ENCODE measurements around the gene PDGFA. TPM values are rescaled to one million over a fixed set of nuclear protein-coding genes. Genes with fewer than 3 reads are reported as not detected.
A peak's percentile ranks its signal among the peaks of the same experiment; 100 is the strongest.

The PDGFA gene
- total RNA-seq, 2 experiments from 2014 or later = 5.2 to 5.3 TPM

DNA sequence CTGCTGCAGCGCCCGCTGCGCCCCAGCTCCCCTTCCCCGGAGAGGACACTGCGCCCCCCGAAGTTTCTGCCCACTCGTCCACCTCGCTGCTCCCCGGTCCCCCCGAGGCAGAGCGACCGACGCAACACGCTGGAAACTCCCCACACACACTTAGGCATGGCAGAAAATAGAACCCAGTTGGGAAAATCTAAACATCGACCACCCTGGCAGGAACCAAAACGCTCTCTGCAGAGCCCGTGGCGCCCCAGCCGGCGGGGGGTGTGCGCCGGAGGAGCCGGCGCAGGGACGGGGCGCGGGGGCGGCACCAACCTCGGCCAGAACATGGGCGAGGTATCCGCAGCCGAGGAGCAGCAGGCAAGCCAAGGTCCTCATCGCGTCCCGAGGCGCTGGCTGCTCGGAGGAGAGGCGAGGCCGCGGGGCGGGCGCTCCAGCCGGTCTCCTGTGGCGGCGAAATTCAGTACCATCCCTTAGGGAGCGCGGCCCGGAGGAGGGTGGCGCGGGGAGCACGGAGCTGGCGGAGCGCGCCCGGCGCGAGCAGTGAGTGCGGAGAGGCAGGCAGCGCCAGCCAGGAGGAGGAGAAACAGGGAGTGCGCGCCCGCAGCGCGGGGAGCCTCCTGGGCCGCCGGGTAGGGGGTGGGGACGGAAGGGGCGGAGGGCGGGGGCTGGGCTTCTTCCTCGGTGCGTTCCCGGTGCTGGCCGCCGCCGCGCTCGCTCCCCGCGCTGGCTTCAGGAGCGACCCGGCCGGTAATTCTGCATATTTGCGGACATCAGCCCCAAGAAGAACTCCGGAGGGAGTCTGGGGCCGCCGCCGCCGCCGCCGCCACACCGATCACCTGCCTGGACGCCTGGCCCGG is 789 bp downstream of the PDGFA start:
- peak overlapping the region; percentile 73 for H3K4me3 Mint-ChIP-seq
- ChIA-PET CTCF (interaction anchor here (0.6 kb wide), 1 partner anchor 255 kb away, joined by 3 read pairs; no protein-coding TSS in a partner anchor), POLR2A (no interaction called here)
- peaks cover 37% of the 10 kb centered on the region for H3K27me3 Mint-ChIP-seq
- peak; percentile 75 for DNase-seq
- no peak overlapping the region for H3K27ac Mint-ChIP-seq
- intact Hi-C loops (cut with DNase I, micrococcal nuclease) = loop anchor here (1.0 to 5.0 kb wide), 7 partner anchors 66 to 370 kb away; partner anchors contain the start of genes DNAAF5 (in 1 of the 2) and PRKAR1B (in 1 of the 2)
- no peaks in the 10 kb centered on the region for H3K9me3 Mint-ChIP-seq (ENCODE audit: low read depth)
- H3K4me1 Mint-ChIP-seq = peaks cover 16% of the 10 kb centered on the region
- no peaks in the 10 kb centered on the region for H3K36me3 Mint-ChIP-seq (ENCODE audit: low read depth)
- peak; percentile 42 for ATAC-seq

DNA sequence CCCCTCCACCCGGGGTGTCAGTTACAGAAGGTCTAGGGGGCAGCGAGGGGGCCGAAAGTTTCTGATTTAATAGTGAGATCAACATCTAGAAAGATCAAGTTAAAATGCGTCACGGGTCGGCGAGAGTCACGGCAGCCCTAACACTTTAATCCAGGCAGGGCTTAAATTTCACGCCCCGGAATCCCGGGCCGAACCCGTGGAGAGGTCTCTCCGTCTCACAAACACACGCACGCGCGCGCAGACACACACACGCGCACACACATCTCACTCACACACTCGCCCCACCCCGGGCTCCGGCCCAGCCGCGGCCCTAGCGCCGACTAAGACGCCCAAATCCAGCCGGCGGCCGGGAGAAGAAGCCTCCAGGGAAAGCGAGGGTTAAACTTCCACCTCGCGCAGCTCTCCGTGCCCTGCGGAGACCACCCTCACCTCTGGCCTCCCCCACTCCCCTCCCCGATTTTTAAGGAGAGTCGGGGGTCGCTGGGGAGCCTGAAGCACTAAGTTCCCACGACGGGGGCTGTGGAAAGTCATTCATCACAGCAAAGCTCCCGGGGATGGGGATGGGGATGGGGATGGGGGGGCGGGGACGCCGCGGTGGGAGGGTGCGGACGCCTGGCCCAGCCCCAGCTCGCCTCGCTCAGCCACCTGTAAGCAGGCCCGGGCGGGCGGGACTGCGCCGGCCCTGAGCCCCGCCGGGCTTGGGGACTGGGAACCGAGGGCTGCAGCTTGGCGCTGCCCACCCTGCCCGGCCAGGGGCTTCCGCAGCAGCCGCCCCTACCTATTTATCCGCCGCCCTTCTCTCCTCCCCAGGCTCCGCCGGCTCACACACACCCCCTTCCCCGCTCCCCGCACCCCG is 1.6 kb downstream of the PDGFA start:
- ChIA-PET CTCF (no interaction called here), POLR2A (no interaction called here)
- H3K27ac Mint-ChIP-seq = peak overlapping the region; percentile 8
- H3K36me3 Mint-ChIP-seq (ENCODE audit: low read depth) = no peaks in the 10 kb centered on the region
- H3K4me1 Mint-ChIP-seq = peaks cover 19% of the 10 kb centered on the region
- ATAC-seq (no peak), DNase-seq (peak; percentile 57)
- H3K27me3 Mint-ChIP-seq = peaks cover 30% of the 10 kb centered on the region
- H3K9me3 Mint-ChIP-seq (ENCODE audit: low read depth) = no peaks in the 10 kb centered on the region
- intact Hi-C loops (cut with DNase I, micrococcal nuclease) = loop anchor here (2.0 to 5.0 kb wide), 6 partner anchors 67 to 369 kb away; partner anchors contain the start of genes DNAAF5 (in 1 of the 2) and PRKAR1B (in 1 of the 2)
- H3K4me3 Mint-ChIP-seq = peak overlapping the region; percentile 75

DNA sequence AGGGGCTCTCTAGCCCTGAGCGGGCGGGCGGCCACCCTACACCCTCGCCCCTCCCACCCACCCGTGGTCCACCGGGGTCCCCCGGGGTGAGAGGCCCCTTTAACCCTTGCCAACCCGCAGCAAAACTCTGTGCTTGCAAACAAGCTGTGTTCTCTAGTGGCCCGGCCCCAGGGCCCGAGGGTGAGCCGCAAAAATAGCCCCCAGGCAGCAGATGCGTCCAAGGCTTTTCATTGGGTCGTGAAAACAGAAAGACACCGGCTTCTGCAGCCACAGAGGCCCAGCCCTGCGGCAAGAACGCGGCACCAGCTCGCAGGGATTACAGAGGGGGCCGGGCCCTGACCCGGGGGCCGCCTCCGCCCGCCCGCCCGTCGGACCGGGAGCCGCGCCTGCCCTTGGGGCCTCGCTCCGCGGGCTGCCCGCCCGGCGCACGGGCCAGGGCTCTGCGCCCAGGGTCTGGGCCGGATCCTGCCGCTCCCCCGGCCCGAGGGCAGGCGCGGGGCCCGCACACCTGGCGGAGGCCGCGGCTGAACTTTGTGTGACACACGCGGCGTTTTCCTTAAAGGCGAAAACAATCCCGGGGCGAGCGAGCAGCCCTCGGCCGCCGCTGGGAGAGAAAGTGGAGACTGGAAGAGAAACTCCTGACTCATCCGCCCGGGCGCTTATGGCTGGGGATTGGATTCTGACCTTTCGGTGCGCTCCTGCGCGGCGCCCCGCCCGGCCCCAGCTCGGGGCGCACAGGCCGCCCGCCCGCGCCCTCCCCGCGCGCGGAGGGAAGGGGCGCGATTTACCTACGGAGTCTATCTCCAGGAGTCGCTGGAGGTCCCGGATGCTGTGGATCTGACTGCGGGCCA is 2.8 kb downstream of the PDGFA start:
- Mint-ChIP-seq H3K9me3 (ENCODE audit: low read depth) (no peaks in the 10 kb centered on the region), H3K27me3 (peaks cover 26% of the 10 kb centered on the region), H3K4me1 (peaks cover 17% of the 10 kb centered on the region), H3K36me3 (ENCODE audit: low read depth) (no peaks in the 10 kb centered on the region), H3K27ac (no peak overlapping the region), H3K4me3 (no peak overlapping the region)
- peak; percentile 66 for DNase-seq
- CTCF ChIA-PET = no interaction called here
- peak; percentile 8 for ATAC-seq
- POLR2A ChIA-PET = no interaction called here
- intact Hi-C loops (cut with DNase I, micrococcal nuclease) = loop anchor here (5.0 kb wide), 3 partner anchors 85 to 185 kb away; no protein-coding TSS in a partner anchor

DNA sequence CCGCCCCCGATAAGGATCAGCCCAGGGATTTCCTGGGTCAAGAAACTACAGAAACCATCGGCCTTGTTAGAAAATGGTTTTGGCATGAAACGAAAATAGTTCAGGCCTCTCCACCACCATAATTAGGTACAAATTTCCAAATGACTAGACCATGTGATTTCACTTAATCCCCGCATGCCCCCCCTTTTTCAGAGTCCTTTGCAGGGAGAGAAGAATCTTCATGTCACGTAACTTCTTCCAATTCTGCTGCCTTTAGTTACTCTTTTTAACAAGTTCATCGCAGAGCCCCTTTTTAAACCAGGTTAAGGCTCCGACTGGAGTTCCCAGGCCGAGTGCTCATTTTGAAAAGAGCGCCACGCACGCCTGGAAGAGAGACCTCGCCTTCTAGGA is 3.4 kb downstream of the PDGFA start:
- no peak for ATAC-seq
- H3K27me3 Mint-ChIP-seq = peaks cover 23% of the 10 kb centered on the region
- ChIA-PET POLR2A (no interaction called here), CTCF (no interaction called here)
- no peak overlapping the region for H3K27ac Mint-ChIP-seq
- no peaks in the 10 kb centered on the region for H3K36me3 Mint-ChIP-seq (ENCODE audit: low read depth)
- no peak for DNase-seq
- no peaks in the 10 kb centered on the region for H3K9me3 Mint-ChIP-seq (ENCODE audit: low read depth)
- no peak overlapping the region for H3K4me3 Mint-ChIP-seq
- intact Hi-C loops (cut with DNase I, micrococcal nuclease) = loop anchor here (5.0 kb wide), 3 partner anchors 86 to 184 kb away; no protein-coding TSS in a partner anchor
- peaks cover 17% of the 10 kb centered on the region for H3K4me1 Mint-ChIP-seq

DNA sequence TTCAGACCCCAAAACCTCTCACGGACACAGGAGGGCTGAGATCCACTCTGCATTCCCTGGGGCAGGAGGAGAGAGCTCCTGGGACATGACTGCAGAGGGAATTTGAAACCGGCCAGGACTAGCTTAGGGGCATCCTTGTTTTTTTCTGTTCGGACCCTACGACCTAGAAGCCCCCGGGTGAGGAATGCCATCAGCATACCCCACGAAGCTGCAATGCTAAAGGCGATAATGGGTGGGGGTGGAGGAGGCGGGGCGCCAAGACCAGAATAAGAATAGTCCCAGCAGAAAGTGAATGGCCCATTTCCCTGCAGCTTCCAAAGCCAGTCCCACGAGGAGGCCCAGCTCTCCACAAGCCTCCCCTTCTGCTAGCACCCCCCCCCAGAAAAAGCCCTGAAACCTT is 4.0 kb downstream of the PDGFA start:
- Mint-ChIP-seq H3K4me3 (no peak overlapping the region), H3K36me3 (ENCODE audit: low read depth) (no peaks in the 10 kb centered on the region), H3K9me3 (ENCODE audit: low read depth) (no peaks in the 10 kb centered on the region), H3K4me1 (peaks cover 14% of the 10 kb centered on the region), H3K27me3 (peaks cover 20% of the 10 kb centered on the region), H3K27ac (no peak overlapping the region)
- ChIA-PET CTCF (no interaction called here), POLR2A (no interaction called here)
- DNase-seq = no peak
- intact Hi-C loops (cut with DNase I, micrococcal nuclease) = loop anchor here (5.0 kb wide), 3 partner anchors 87 to 183 kb away; no protein-coding TSS in a partner anchor
- ATAC-seq = no peak

DNA sequence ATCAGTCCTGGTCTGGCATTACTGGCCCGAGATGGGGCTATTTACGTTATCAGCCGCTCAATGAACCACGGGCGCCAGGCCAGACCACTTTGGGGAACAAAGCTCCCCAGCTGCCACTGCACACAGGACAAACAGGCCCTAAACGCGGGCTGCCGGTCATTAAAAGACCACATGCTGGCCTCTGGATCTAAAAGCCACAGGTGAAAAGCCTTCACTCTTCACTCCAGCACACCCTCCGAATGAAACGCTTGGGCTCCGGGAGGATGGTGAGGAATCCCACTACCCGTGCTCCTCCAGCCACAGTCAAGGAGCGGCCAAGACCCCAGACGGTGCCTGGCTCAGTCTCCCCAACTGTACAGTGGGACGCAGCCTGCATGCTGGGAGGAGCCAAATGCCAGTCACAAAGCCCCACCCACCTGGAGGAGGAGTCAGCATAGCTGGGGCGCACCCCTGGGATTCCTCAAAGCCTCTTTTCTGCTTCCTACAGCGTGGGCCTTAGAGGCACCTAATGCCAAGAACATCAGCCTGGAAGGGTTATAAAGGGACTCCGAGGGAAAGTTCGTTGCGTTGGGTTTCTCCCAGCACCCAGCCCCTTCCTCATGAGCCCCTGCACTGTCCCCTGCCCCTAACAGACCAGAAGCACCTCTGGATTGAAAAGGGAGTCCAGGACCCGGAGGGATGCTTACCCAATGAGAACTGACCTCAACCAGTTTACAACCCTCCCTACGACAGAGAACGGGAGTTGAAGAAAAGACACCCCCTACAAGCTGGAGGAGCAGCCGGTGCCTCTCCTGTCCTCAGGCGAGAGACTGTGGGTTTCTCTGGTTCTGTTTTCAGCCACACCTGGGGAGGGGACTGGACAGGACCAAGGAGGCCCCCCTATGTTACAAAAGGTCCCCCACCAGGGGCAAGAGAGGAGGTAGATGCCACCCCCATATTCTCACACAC is 4.7 kb downstream of the PDGFA start:
- Mint-ChIP-seq H3K27ac (no peak overlapping the region), H3K27me3 (peaks cover 20% of the 10 kb centered on the region), H3K36me3 (ENCODE audit: low read depth) (no peaks in the 10 kb centered on the region), H3K9me3 (ENCODE audit: low read depth) (no peaks in the 10 kb centered on the region), H3K4me3 (no peak overlapping the region), H3K4me1 (peaks cover 14% of the 10 kb centered on the region)
- ChIA-PET POLR2A (interaction anchor here (0.7 kb wide), 1 partner anchor 240 kb away, joined by 3 read pairs; no protein-coding TSS in a partner anchor), CTCF (no interaction called here)
- ATAC-seq = no peak
- DNase-seq = peak; percentile 48
- intact Hi-C loops (cut with DNase I, micrococcal nuclease) = loop anchor here (5.0 kb wide), 3 partner anchors 87 to 183 kb away; no protein-coding TSS in a partner anchor

DNA sequence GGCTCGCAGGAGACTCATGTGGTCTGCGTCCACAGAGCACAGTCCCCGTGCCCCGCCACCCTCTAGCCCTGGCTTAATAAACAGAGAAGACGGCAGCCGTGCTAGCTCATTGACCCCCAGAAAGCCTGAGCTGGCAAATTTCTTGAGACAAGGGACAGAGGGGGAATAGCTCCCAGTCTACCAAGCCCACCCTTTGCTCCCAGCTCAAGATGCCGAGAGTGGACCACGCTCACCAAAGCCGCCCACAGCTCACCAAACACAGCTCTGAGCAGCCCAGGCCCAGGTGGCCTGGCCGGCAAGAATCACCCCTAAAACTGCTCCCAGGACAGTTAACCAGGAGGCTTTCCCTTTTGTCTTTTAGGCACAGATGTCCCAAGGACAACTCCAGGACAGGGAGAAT is 5.4 kb downstream of the PDGFA start:
- POLR2A ChIA-PET = interaction anchor here (0.6 to 0.7 kb wide), 2 partner anchors 105 to 240 kb away, joined by 3 to 5 read pairs; no protein-coding TSS in a partner anchor
- CTCF ChIA-PET = no interaction called here
- DNase-seq (no peak), ATAC-seq (no peak)
- intact Hi-C loops (cut with DNase I, micrococcal nuclease) = no loop called here
- H3K36me3 Mint-ChIP-seq (ENCODE audit: low read depth) = no peaks in the 10 kb centered on the region
- H3K4me1 Mint-ChIP-seq = peaks cover 14% of the 10 kb centered on the region
- H3K4me3 Mint-ChIP-seq = no peak overlapping the region
- peaks cover 20% of the 10 kb centered on the region for H3K27me3 Mint-ChIP-seq
- H3K27ac Mint-ChIP-seq = no peak overlapping the region
- no peaks in the 10 kb centered on the region for H3K9me3 Mint-ChIP-seq (ENCODE audit: low read depth)

DNA sequence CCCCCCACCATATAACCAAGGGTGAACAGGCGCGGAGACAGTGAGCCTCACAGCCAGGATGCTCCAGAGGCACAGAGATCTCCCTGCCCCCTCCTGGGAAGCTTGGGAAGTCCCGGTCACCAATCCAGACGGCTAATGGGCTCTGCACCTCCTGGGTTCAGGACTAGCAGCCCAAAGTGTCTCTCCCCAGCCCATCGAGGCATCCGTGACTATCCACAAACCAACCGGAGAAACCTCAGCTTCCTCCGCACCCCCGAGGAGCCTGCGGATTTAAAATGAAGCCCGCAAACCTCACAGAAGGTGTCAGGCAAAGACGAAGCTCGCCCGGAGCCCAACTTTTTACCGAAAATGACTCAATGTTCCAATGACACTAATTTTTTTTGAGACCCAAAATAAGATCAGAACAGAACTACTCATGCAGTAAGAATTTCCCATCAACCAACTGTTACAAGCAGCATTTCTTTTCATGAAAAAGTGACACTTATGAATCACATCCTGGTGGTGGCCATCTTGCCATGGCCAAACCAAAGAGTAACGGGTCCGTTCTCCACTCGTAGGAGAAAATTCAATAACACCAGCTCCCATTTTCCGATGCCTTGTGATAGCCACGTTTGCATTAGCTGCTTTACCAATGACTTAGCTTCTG is 6.0 kb downstream of the PDGFA start:
- H3K27me3 Mint-ChIP-seq = peaks cover 20% of the 10 kb centered on the region
- H3K4me3 Mint-ChIP-seq = no peak overlapping the region
- intact Hi-C loops (cut with DNase I, micrococcal nuclease) = no loop called here
- no peaks in the 10 kb centered on the region for H3K36me3 Mint-ChIP-seq (ENCODE audit: low read depth)
- peak; percentile 43 for DNase-seq
- no peaks in the 10 kb centered on the region for H3K9me3 Mint-ChIP-seq (ENCODE audit: low read depth)
- H3K4me1 Mint-ChIP-seq = peaks cover 13% of the 10 kb centered on the region
- POLR2A ChIA-PET = interaction anchor here (0.6 to 0.7 kb wide), 2 partner anchors 106 to 241 kb away, joined by 3 to 5 read pairs; no protein-coding TSS in a partner anchor
- H3K27ac Mint-ChIP-seq = no peak overlapping the region
- peak; percentile 40 for ATAC-seq
- CTCF ChIA-PET = no interaction called here

DNA sequence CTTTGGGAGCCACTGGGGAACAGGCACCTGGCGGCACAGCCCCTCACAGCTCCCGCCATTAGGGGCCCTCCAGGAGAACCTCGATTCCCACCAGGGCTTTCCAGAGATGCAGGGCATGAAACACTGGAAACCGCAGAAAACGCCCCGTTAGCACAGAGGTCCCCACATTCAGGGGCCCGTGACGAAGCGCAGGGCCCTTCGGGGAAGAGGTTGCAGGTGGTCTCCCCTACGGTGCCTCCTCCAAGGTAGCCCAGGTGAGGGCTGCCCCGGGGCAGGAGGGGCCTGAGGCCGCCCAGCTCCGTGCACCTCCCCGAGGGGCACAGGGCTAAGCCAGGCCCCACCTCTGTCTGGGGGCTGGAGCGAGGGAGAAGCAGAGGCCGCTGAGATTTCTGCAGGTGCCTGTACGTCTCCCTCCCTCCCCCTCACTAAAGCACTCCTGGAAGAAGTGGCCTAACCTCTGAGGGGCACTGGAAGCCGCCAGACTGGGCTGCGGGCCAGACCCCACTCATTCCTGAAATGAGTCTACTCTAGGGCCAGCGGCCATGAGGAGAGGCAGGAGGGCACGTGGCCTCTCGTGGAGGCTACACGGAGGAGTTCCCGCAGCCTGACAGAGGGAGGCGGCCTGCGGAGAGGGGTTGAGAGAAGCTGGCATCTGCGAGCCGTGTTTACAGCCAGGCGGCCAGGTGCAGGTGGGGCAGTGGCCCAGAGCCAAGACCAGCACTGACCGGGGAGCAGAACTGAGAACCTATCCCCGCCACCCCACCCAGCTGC is 6.9 kb downstream of the PDGFA start:
- H3K27me3 Mint-ChIP-seq = peaks cover 14% of the 10 kb centered on the region
- H3K4me3 Mint-ChIP-seq = no peak overlapping the region
- intact Hi-C loops (cut with DNase I, micrococcal nuclease) = no loop called here
- DNase-seq = no peak
- no peak overlapping the region for H3K27ac Mint-ChIP-seq
- peaks cover 9% of the 10 kb centered on the region for H3K4me1 Mint-ChIP-seq
- ATAC-seq = no peak
- ChIA-PET POLR2A (no interaction called here), CTCF (no interaction called here)
- no peaks in the 10 kb centered on the region for H3K36me3 Mint-ChIP-seq (ENCODE audit: low read depth)
- no peaks in the 10 kb centered on the region for H3K9me3 Mint-ChIP-seq (ENCODE audit: low read depth)
